Smooth muscle cell of the brain vasculature (primary cell): ENCODE data around the gene PRRC2B.
"Not testable (repeated sequence)": the region's sequence is repeated elsewhere in the genome, so short reads cannot be mapped to it uniquely, and the experiment has no call there.

Experiments
- DNase-seq: peaks from one replicate; pipeline ENCODE4 v3.0.0-alpha.2; 2012; ENCODE audit warnings: low read depth, low spot score

The PRRC2B gene

GRCh38 chr9:131470581-131470991, 76.7 kb downstream of the PRRC2B start:
- no peak for DNase-seq

GRCh38 chr9:131472085-131472484, 78.2 kb downstream of the PRRC2B start:
- not testable (repeated sequence) for DNase-seq

GRCh38 chr9:131473198-131473885, 79.5 kb downstream of the PRRC2B start:
- DNase-seq = no peak

GRCh38 chr9:131473891-131474290, 80.0 kb downstream of the PRRC2B start:
- no peak for DNase-seq

- no peak for DNase-seq
Observed at GRCh38 chr9:131474711-131475110, 80.8 kb downstream of the PRRC2B start.

- DNase-seq = no peak
Observed at GRCh38 chr9:131475111-131475955, 81.4 kb downstream of the PRRC2B start.

GRCh38 chr9:131475956-131476776, 82.3 kb downstream of the PRRC2B start:
- DNase-seq = no peak

GRCh38 chr9:131476777-131477345, 83.0 kb downstream of the PRRC2B start:
- DNase-seq = no peak

GRCh38 chr9:131477367-131477766, 83.5 kb downstream of the PRRC2B start:
- no peak for DNase-seq

GRCh38 chr9:131477816-131478419, 84.0 kb downstream of the PRRC2B start:
- no peak for DNase-seq

- no peak for DNase-seq
Observed at GRCh38 chr9:131478421-131478868, 84.6 kb downstream of the PRRC2B start.

GRCh38 chr9:131478911-131479310, 85.0 kb downstream of the PRRC2B start:
- no peak for DNase-seq

- DNase-seq = no peak
Observed at GRCh38 chr9:131480258-131480657, 86.4 kb downstream of the PRRC2B start.

- DNase-seq = no peak
Observed at GRCh38 chr9:131481441-131482342, 87.8 kb downstream of the PRRC2B start.

- DNase-seq = no peak
Observed at GRCh38 chr9:131482343-131483006, 88.6 kb downstream of the PRRC2B start.

GRCh38 chr9:131483319-131484050, 89.6 kb downstream of the PRRC2B start:
- DNase-seq = no peak

GRCh38 chr9:131484051-131484445, 90.2 kb downstream of the PRRC2B start:
- DNase-seq = no peak

GRCh38 chr9:131484560-131485185, 90.8 kb downstream of the PRRC2B start:
- no peak for DNase-seq
